ENCODE results near the gene ZMIZ1.
A peak's percentile ranks its signal among the peaks of the same experiment; 100 is the strongest.

ZMIZ1 gene

GRCh38 chr10:79231908-79232307 is 163.1 kb downstream of the ZMIZ1 start:
- Histone ChIP-seq H4K8ac (ENCODE audit: low read depth, low read length) (no peak overlapping the region), H4K12ac (ENCODE audit: low read depth, low read length) (no peak overlapping the region)
- no CpG with 5 or more reads among the region's 3 CpGs for WGBS (ENCODE audit: extremely low coverage, insufficient coverage, insufficient read length)

GRCh38 chr10:79232864-79233263 is 164.1 kb downstream of the ZMIZ1 start:
- no peak for DNase-seq
- no peak overlapping the region for H2BK5ac ChIP-seq (ENCODE audit: low read depth, low read length, poor library complexity)
- H3K18ac ChIP-seq (ENCODE audit: low read length) = peak overlapping the region; percentile 15
- H4K8ac ChIP-seq (ENCODE audit: low read depth, low read length) = no peak overlapping the region
- H3K14ac ChIP-seq (ENCODE audit: low read length) = no peak overlapping the region
- WGBS (ENCODE audit: extremely low coverage, insufficient coverage, insufficient read length) = no CpG with 5 or more reads among the region's 3 CpGs
- H2AFZ ChIP-seq (ENCODE audit: insufficient read depth, low read length, poor library complexity) = no peak overlapping the region
- H3K4me1 ChIP-seq (ENCODE audit: control insufficient read depth in 1 of 2, insufficient read depth in 2 of 2, low read length in 2 of 2) = peaks cover 55 to 65% of the 10 kb centered on the region in 2 experiments
- no peak overlapping the region for H3K4me3 ChIP-seq (ENCODE audit: low read depth, low read length)
- H2BK120ac ChIP-seq (ENCODE audit: insufficient read depth, low read length, poor library complexity) = no peak overlapping the region
- H3K4ac ChIP-seq (ENCODE audit: low read depth, low read length) = no peak overlapping the region
- no peaks in the 10 kb centered on the region for H3K9me3 ChIP-seq (ENCODE audit: insufficient read depth, low read depth, low read length)
- no peaks in the 10 kb centered on the region for H3K27me3 ChIP-seq (ENCODE audit: insufficient read depth, low read length)
- no peak overlapping the region for H3K27ac ChIP-seq (ENCODE audit: low read depth, low read length)
- H3K36me3 ChIP-seq (ENCODE audit: control insufficient read depth in 1 of 2, insufficient read depth in 2 of 2, low read length in 2 of 2) = peaks cover 15 to 32% of the 10 kb centered on the region in 2 experiments
- H3K4me2 ChIP-seq (ENCODE audit: low read length) = no peak overlapping the region
- no peak overlapping the region for H3K9ac ChIP-seq (ENCODE audit: low read length)
- H4K12ac ChIP-seq (ENCODE audit: low read depth, low read length) = no peak overlapping the region
- H4K91ac ChIP-seq (ENCODE audit: low read depth, low read length) = no peak overlapping the region
- no peak overlapping the region for H2AK5ac ChIP-seq (ENCODE audit: low read length)
- no peak overlapping the region for H2BK12ac ChIP-seq (ENCODE audit: low read length)
- H3K79me1 ChIP-seq (ENCODE audit: low read length) = peaks cover 50% of the 10 kb centered on the region
- H3K23ac ChIP-seq (ENCODE audit: low read length) = no peak overlapping the region
- H3K79me2 ChIP-seq (ENCODE audit: control insufficient read depth, insufficient read depth, low read length, poor library complexity) = peaks cover 6% of the 10 kb centered on the region

More at GRCh38 chr10:79231908-79232307, 163.1 kb downstream of the ZMIZ1 start:
- no peak overlapping the region for H2BK120ac ChIP-seq (ENCODE audit: insufficient read depth, low read length, poor library complexity)
- no peak overlapping the region for H2BK12ac ChIP-seq (ENCODE audit: low read length)
- peaks cover 52 to 63% of the 10 kb centered on the region in 2 experiments for H3K4me1 ChIP-seq (ENCODE audit: control insufficient read depth in 1 of 2, insufficient read depth in 2 of 2, low read length in 2 of 2)
- H3K4ac ChIP-seq (ENCODE audit: low read depth, low read length) = no peak overlapping the region
- H3K27ac ChIP-seq (ENCODE audit: low read depth, low read length) = no peak overlapping the region
- DNase-seq = no peak
- H3K14ac ChIP-seq (ENCODE audit: low read length) = no peak overlapping the region
- no peak overlapping the region for H4K91ac ChIP-seq (ENCODE audit: low read depth, low read length)
- no peak overlapping the region for H2BK5ac ChIP-seq (ENCODE audit: low read depth, low read length, poor library complexity)
- H3K9me3 ChIP-seq (ENCODE audit: insufficient read depth, low read depth, low read length) = no peaks in the 10 kb centered on the region
- no peak overlapping the region for H3K4me2 ChIP-seq (ENCODE audit: low read length)
- H3K79me1 ChIP-seq (ENCODE audit: low read length) = peaks cover 45% of the 10 kb centered on the region
- no peak overlapping the region for H3K9ac ChIP-seq (ENCODE audit: low read length)
- H2AK5ac ChIP-seq (ENCODE audit: low read length) = no peak overlapping the region
- H3K36me3 ChIP-seq (ENCODE audit: control insufficient read depth in 1 of 2, insufficient read depth in 2 of 2, low read length in 2 of 2) = peaks cover 15 to 31% of the 10 kb centered on the region in 2 experiments
- H3K79me2 ChIP-seq (ENCODE audit: control insufficient read depth, insufficient read depth, low read length, poor library complexity) = peaks cover 4% of the 10 kb centered on the region
- H3K4me3 ChIP-seq (ENCODE audit: low read depth, low read length) = no peak overlapping the region
- H2AFZ ChIP-seq (ENCODE audit: insufficient read depth, low read length, poor library complexity) = no peak overlapping the region
- H3K27me3 ChIP-seq (ENCODE audit: insufficient read depth, low read length) = no peaks in the 10 kb centered on the region
- no peak overlapping the region for H3K18ac ChIP-seq (ENCODE audit: low read length)
- no peak overlapping the region for H3K23ac ChIP-seq (ENCODE audit: low read length)

GRCh38 chr10:79234391-79235315 is 165.9 kb downstream of the ZMIZ1 start:
- Histone ChIP-seq H3K9ac (ENCODE audit: low read length) (no peak overlapping the region), H3K4me3 (ENCODE audit: low read depth, low read length) (no peak overlapping the region), H2AK5ac (ENCODE audit: low read length) (no peak overlapping the region), H2BK120ac (ENCODE audit: insufficient read depth, low read length, poor library complexity) (peak overlapping the region; percentile 71), H3K79me1 (ENCODE audit: low read length) (peaks cover 51% of the 10 kb centered on the region), H3K14ac (ENCODE audit: low read length) (peak overlapping the region; percentile 42), H3K27me3 (ENCODE audit: insufficient read depth, low read length) (no peaks in the 10 kb centered on the region), H3K36me3 (ENCODE audit: control insufficient read depth in 1 of 2, insufficient read depth in 2 of 2, low read length in 2 of 2) (peaks cover 15 to 32% of the 10 kb centered on the region in 2 experiments), H2AFZ (ENCODE audit: insufficient read depth, low read length, poor library complexity) (no peak overlapping the region), H3K4ac (ENCODE audit: low read depth, low read length) (no peak overlapping the region), H4K12ac (ENCODE audit: low read depth, low read length) (no peak overlapping the region), H2BK12ac (ENCODE audit: low read length) (peak overlapping the region; percentile 12), H3K4me2 (ENCODE audit: low read length) (no peak overlapping the region), H3K9me3 (ENCODE audit: insufficient read depth, low read depth, low read length) (no peaks in the 10 kb centered on the region), H4K8ac (ENCODE audit: low read depth, low read length) (peak overlapping the region; percentile 10), H4K91ac (ENCODE audit: low read depth, low read length) (peak overlapping the region; percentile 31), H3K27ac (ENCODE audit: low read depth, low read length) (peak overlapping the region; percentile 96), H3K4me1 (ENCODE audit: control insufficient read depth in 1 of 2, insufficient read depth in 2 of 2, low read length in 2 of 2) (peaks cover 57 to 64% of the 10 kb centered on the region in 2 experiments), H3K23ac (ENCODE audit: low read length) (no peak overlapping the region), H3K79me2 (ENCODE audit: control insufficient read depth, insufficient read depth, low read length, poor library complexity) (peaks cover 5% of the 10 kb centered on the region), H2BK5ac (ENCODE audit: low read depth, low read length, poor library complexity) (peak overlapping the region; percentile 23), H3K18ac (ENCODE audit: low read length) (peak overlapping the region; percentile 32)
- no CpG with 5 or more reads among the region's 8 CpGs for WGBS (ENCODE audit: extremely low coverage, insufficient coverage, insufficient read length)
- DNase-seq = no peak

- DNase-seq = no peak
- H3K4me1 ChIP-seq (ENCODE audit: control insufficient read depth in 1 of 2, insufficient read depth in 2 of 2, low read length in 2 of 2) = peaks cover 53 to 64% of the 10 kb centered on the region in 2 experiments
- H2BK12ac ChIP-seq (ENCODE audit: low read length) = peak overlapping the region; percentile 41
- peak overlapping the region; percentile 76 for H2BK5ac ChIP-seq (ENCODE audit: low read depth, low read length, poor library complexity)
- H3K14ac ChIP-seq (ENCODE audit: low read length) = peak overlapping the region; percentile 42
- no peaks in the 10 kb centered on the region for H3K27me3 ChIP-seq (ENCODE audit: insufficient read depth, low read length)
- no peak overlapping the region for H3K9ac ChIP-seq (ENCODE audit: low read length)
- H2BK120ac ChIP-seq (ENCODE audit: insufficient read depth, low read length, poor library complexity) = peak overlapping the region; percentile 71
- H4K12ac ChIP-seq (ENCODE audit: low read depth, low read length) = no peak overlapping the region
- peaks cover 2% of the 10 kb centered on the region for H3K79me2 ChIP-seq (ENCODE audit: control insufficient read depth, insufficient read depth, low read length, poor library complexity)
- no peak overlapping the region for H3K4ac ChIP-seq (ENCODE audit: low read depth, low read length)
- H3K23ac ChIP-seq (ENCODE audit: low read length) = no peak overlapping the region
- H2AK5ac ChIP-seq (ENCODE audit: low read length) = peak overlapping the region; percentile 8
- H3K36me3 ChIP-seq (ENCODE audit: control insufficient read depth in 1 of 2, insufficient read depth in 2 of 2, low read length in 2 of 2) = peaks cover 9 to 30% of the 10 kb centered on the region in 2 experiments
- no peak overlapping the region for H2AFZ ChIP-seq (ENCODE audit: insufficient read depth, low read length, poor library complexity)
- H4K91ac ChIP-seq (ENCODE audit: low read depth, low read length) = peak overlapping the region; percentile 50
- peaks cover 44% of the 10 kb centered on the region for H3K79me1 ChIP-seq (ENCODE audit: low read length)
- H3K9me3 ChIP-seq (ENCODE audit: insufficient read depth, low read depth, low read length) = no peaks in the 10 kb centered on the region
- peak overlapping the region; percentile 61 for H3K18ac ChIP-seq (ENCODE audit: low read length)
- H3K27ac ChIP-seq (ENCODE audit: low read depth, low read length) = peak overlapping the region; percentile 96
- no peak overlapping the region for H3K4me3 ChIP-seq (ENCODE audit: low read depth, low read length)
- H3K4me2 ChIP-seq (ENCODE audit: low read length) = no peak overlapping the region
- peak overlapping the region; percentile 47 for H4K8ac ChIP-seq (ENCODE audit: low read depth, low read length)
- no CpG with 5 or more reads among the region's 10 CpGs for WGBS (ENCODE audit: extremely low coverage, insufficient coverage, insufficient read length)
These were observed 167.1 kb downstream of the ZMIZ1 start for GRCh38 chr10:79235765-79236432.

All from trophoblast cell (in vitro differentiated cells and primary cell).